IMR-90 (cell line): Measurements from ENCODE around the gene EIF2B5. TPM values are rescaled to one million over a fixed set of nuclear protein-coding genes. Genes with fewer than 3 reads are reported as not detected.

Experiments
- ATAC-seq: fragments of 200-7000 bp; cut with Tn5 transposase; 2 replicates; pipeline ENCODE4 v1.9.1; 2020; ENCODE audit warnings: low read depth, mild to moderate bottlenecking, moderate library complexity
- BruUV-seq: library from RNA; stranded (reverse); fragments of 400-500 nt; replicated peaks from 2 replicates; lab custom pipeline; 2021; lab: Mats Ljungman, UMichigan
- CTCF ChIA-PET: fragments of 300-600 bp; formaldehyde crosslinking; extraction: SDS; loops from one replicate; lab custom pipeline; 2021; ENCODE audit warnings: antibody characterized with exemption; lab: Yijun Ruan, JAX
- POLR2A ChIA-PET: fragments of 300-600 bp; sonication (Branson Sonifier 250); formaldehyde crosslinking; loops from one replicate; lab custom pipeline; 2022; ENCODE audit warnings: antibody characterized with exemption; ENCODE audit not compliant: unreplicated experiment; lab: Charles Lee
- DNase-seq: peaks from one replicate; pipeline ENCODE4 v3.0.0; 2013
- H2AFZ ChIP-seq: replicated peaks from 2 replicates; pipeline ENCODE3; 2013; ENCODE audit warnings: low read length, mild to moderate bottlenecking; ENCODE audit not compliant: poor library complexity
- H2AK5ac ChIP-seq: 2 replicates; pipeline ENCODE4 v1.6.1; 2013; ENCODE audit warnings: low read depth, low read length, inconsistent platforms
- H2AK9ac ChIP-seq: replicated peaks from 2 replicates; pipeline ENCODE3; 2013; ENCODE audit warnings: mild to moderate bottlenecking, low read depth, low read length, moderate library complexity; ENCODE audit not compliant: poor library complexity
- H2BK120ac ChIP-seq: 2 replicates; pipeline ENCODE4 v1.6.1; 2013; ENCODE audit warnings: low read depth, low read length, inconsistent platforms
- H2BK15ac ChIP-seq: 3 replicates; pipeline ENCODE4 v1.6.1; 2013; ENCODE audit warnings: low read depth, low read length, inconsistent platforms
- H2BK20ac ChIP-seq: 2 replicates; pipeline ENCODE4 v1.6.1; 2013; ENCODE audit warnings: low read depth, mild to moderate bottlenecking, inconsistent platforms, low read length, moderate library complexity
- H2BK5ac ChIP-seq: 2 replicates; pipeline ENCODE4 v1.6.1; 2013; ENCODE audit warnings: mild to moderate bottlenecking, low read depth, low read length, inconsistent platforms; ENCODE audit not compliant: poor library complexity, severe bottlenecking
- H3K14ac ChIP-seq: replicated peaks from 2 replicates; pipeline ENCODE4 v1.6.1; 2013; ENCODE audit warnings: low read depth, low read length, inconsistent platforms
- H3K18ac ChIP-seq: 2 replicates; pipeline ENCODE4 v1.6.1; 2013; ENCODE audit warnings: low read depth, low read length, control low read depth
- H3K23ac ChIP-seq: 2 replicates; pipeline ENCODE4 v1.6.1; 2013; ENCODE audit warnings: low read depth, low read length, inconsistent platforms
- H3K27ac ChIP-seq: 2 replicates; pipeline ENCODE4 v1.5.1; 2013; ENCODE audit warnings: mild to moderate bottlenecking, control low read depth, low read length; ENCODE audit not compliant: insufficient read depth
- H3K27me3 ChIP-seq: 2 replicates; pipeline ENCODE4 v1.6.1; 2013; ENCODE audit warnings: low read length; ENCODE audit not compliant: control insufficient read depth, insufficient read depth
- H3K36me3 ChIP-seq: 2 replicates; pipeline ENCODE4 v1.6.1; 2013; ENCODE audit warnings: low read length, mixed read lengths; ENCODE audit not compliant: control insufficient read depth, insufficient read depth
- H3K4ac ChIP-seq: 2 replicates; pipeline ENCODE4 v1.6.1; 2013; ENCODE audit warnings: low read depth, low read length, inconsistent platforms
- H3K4me1 ChIP-seq: 2 replicates; pipeline ENCODE4 v1.6.1; 2013; ENCODE audit warnings: low read length, mixed read lengths; ENCODE audit not compliant: control insufficient read depth, insufficient read depth
- H3K4me2 ChIP-seq: 2 replicates; pipeline ENCODE4 v1.6.1; 2013; ENCODE audit warnings: low read depth, mild to moderate bottlenecking, control low read depth, low read length, moderate library complexity
- H3K4me3 ChIP-seq: 2 replicates; pipeline ENCODE4 v1.5.1; 2013; ENCODE audit warnings: low read depth, mild to moderate bottlenecking, control low read depth, low read length, moderate library complexity; ENCODE audit not compliant: insufficient read depth
- H3K56ac ChIP-seq: 2 replicates; pipeline ENCODE4 v1.6.1; 2013; ENCODE audit warnings: low read length, inconsistent platforms; ENCODE audit not compliant: insufficient read depth; ENCODE audit errors: extremely low read depth
- H3K79me1 ChIP-seq, 2 experiments: 2 replicates each; pipeline ENCODE4 v1.6.1; 2013; ENCODE audit warnings: low read length in 2 of 2, inconsistent platforms in 1 of 2, low read depth in 1 of 2
- H3K9ac ChIP-seq: 2 replicates; pipeline ENCODE4 v1.6.1; 2013; ENCODE audit warnings: low read depth, low read length, control low read depth
- H3K9me1 ChIP-seq: 2 replicates; pipeline ENCODE4 v1.6.1; 2013; ENCODE audit warnings: low read length, inconsistent platforms; ENCODE audit not compliant: insufficient read depth
- H3K9me3 ChIP-seq: 2 replicates; pipeline ENCODE4 v1.6.1; 2013; ENCODE audit warnings: low read length; ENCODE audit not compliant: control insufficient read depth, insufficient read depth
- H4K20me1 ChIP-seq: 2 replicates; pipeline ENCODE4 v1.6.1; 2013; ENCODE audit warnings: low read length, inconsistent platforms; ENCODE audit not compliant: insufficient read depth
- H4K5ac ChIP-seq: 2 replicates; pipeline ENCODE4 v1.6.1; 2013; ENCODE audit warnings: mild to moderate bottlenecking, low read depth, low read length, control low read depth
- H4K8ac ChIP-seq, 2 experiments: 2 replicates each; pipeline ENCODE4 v1.6.1; 2013; ENCODE audit warnings: low read depth in 2 of 2, low read length in 2 of 2, control low read depth in 1 of 2, inconsistent platforms in 1 of 2
- H4K91ac ChIP-seq: 2 replicates; pipeline ENCODE4 v1.6.1; 2013; ENCODE audit warnings: low read depth, low read length, inconsistent platforms; ENCODE audit not compliant: insufficient read depth
- CEBPB ChIP-seq: IDR thresholded peaks from 2 replicates; pipeline ENCODE4 v1.6.1; 2012; ENCODE audit warnings: low read depth, low read length, improper control_type of control experiment
- RFX5 ChIP-seq: IDR thresholded peaks from 2 replicates; pipeline ENCODE4 v1.8.0; 2012; ENCODE audit warnings: low read depth, mild to moderate bottlenecking, low read length, moderate library complexity
- WGBS, 2 experiments: methylation state at CpG; one replicate each; pipeline versions ENCODE4 v1.1.5 to v1.1.7; 2013; ENCODE audit warnings: missing lambda C conversion rate in 2 of 2; ENCODE audit not compliant: insufficient read length in 1 of 2; ENCODE audit errors: extremely low coverage in 2 of 2; 5-methylcytosine and 5-hydroxymethylcytosine counted together
- dilution Hi-C: fragments of 300-500 bp; cut with HindIII; formaldehyde crosslinking; loops from one replicate; pipeline ENCODE4 v1.14.3; 2018; ENCODE audit warnings: low sequenced_read_pairs; ENCODE audit not compliant: unreplicated experiment
- in situ Hi-C: fragments of 300-500 bp; cut with MboI; formaldehyde crosslinking; loops from 3 replicates; pipeline ENCODE4 v1.14.3; 2019; ENCODE audit warnings: low sequenced_read_pairs, inconsistent platforms, mixed read lengths
- intact Hi-C: fragments of 100-400 bp; cut with micrococcal nuclease; formaldehyde crosslinking; loops from 2 replicates; pipeline ENCODE4 v1.10.0; 2022
- polyA plus RNA-seq, 3 experiments: library from polyadenylated mRNA; depleted of rRNA; stranded (reverse); fragments of >200 nt; gene quantifications; 2 replicates each; pipeline ENCODE4 v1.2.3, GENCODE V29; 2012; ENCODE audit warnings: low replicate concordance in 1 of 3
- total RNA-seq: library from RNA; depleted of rRNA; stranded (reverse); fragments of >200 nt; gene quantifications from 2 replicates; pipeline ENCODE4 v1.2.3, GENCODE V29; 2012

EIF2B5 gene
- total and polyA plus RNA-seq, 2 of the 4 experiments (the other 2 are of a cell fraction): 31.7 to 37.6 TPM

DNA sequence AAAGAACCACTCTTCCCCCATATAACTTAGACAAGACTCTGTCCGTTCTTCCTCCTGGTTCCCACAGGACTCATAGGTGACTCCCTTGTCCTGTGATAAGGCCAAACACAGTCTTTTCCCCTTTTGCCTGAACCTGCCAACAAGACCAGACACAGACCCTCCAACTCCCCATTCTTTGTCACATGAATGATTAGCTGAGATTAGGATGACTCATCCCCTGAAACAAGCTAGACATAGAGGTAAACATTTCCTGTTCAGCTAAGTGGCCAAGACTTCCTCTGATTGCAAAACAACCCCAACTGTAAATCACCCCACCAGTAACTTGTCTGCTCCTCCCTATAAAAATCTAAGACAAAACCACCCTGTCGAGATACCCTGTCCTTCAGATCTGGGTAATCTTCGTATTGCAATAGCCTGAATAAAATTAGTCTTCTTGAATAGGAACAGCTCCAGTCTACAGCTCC, 49.7 kb upstream of the EIF2B5 start:
- 50% methylated on average over 1 of the region's 3 CpGs; no CpG with 5 or more reads in 1 of the 2 experiments for WGBS, 2 experiments
- in situ Hi-C loops: no loop called here
- POLR2A ChIA-PET: no interaction called here

More for the DNA sequence above, 49.7 kb upstream of the EIF2B5 start:
- BruUV-seq: no TSS peak
- no peaks in the 10 kb centered on the region for H3K4me1 ChIP-seq
- H3K4me3 ChIP-seq: no peak overlapping the region
- H3K79me1 ChIP-seq: no peaks in the 10 kb centered on the region
- no peak overlapping the region for H3K14ac ChIP-seq
- no peak overlapping the region for H2BK120ac ChIP-seq
- H2BK20ac ChIP-seq: no peak overlapping the region
- H2BK15ac ChIP-seq: no peak overlapping the region
- no peak overlapping the region for H2BK5ac ChIP-seq
- H3K9me1 ChIP-seq: no peaks in the 10 kb centered on the region
- intact Hi-C loops: no loop called here
- no peak overlapping the region for H4K91ac ChIP-seq
- H3K9me3 ChIP-seq: peaks cover 6% of the 10 kb centered on the region
- H3K27me3 ChIP-seq: peaks cover 10% of the 10 kb centered on the region
- H4K5ac ChIP-seq: no peak overlapping the region
- ATAC-seq: no peak
- TF ChIP-seq RFX5 (no peak), CEBPB (peak; percentile 47; the same call in 1 of the 2 replicates)
- no peak overlapping the region for H3K56ac ChIP-seq
- H3K36me3 ChIP-seq: no peaks in the 10 kb centered on the region
- no peak overlapping the region for H3K4me2 ChIP-seq
- no peaks in the 10 kb centered on the region for H4K20me1 ChIP-seq
- H3K9ac ChIP-seq: no peak overlapping the region
- no peak overlapping the region for H2AFZ ChIP-seq
- H3K4ac ChIP-seq: no peak overlapping the region
- no peak overlapping the region for H2AK5ac ChIP-seq
- no peak overlapping the region for H4K8ac ChIP-seq
- H2AK9ac ChIP-seq: no peak overlapping the region
- no peak overlapping the region for H3K18ac ChIP-seq
- H3K23ac ChIP-seq: no peak overlapping the region
- dilution Hi-C loops: no loop called here
- no peak overlapping the region for H3K27ac ChIP-seq
- DNase-seq: peak; percentile 36
- CTCF ChIA-PET: no interaction called here
